HEK293 (cell line): Measurements from ENCODE around the gene CASZ1.

Experiments used
- CTCF ChIA-PET: fragments of 350-600 bp; formaldehyde crosslinking; extraction: SDS; loops from one replicate; lab custom pipeline; 2021; ENCODE audit warnings: antibody characterized with exemption; lab: Yijun Ruan, JAX
- POLR2A ChIA-PET: fragments of 300-600 bp; formaldehyde crosslinking; extraction: SDS; loops from one replicate; lab custom pipeline; 2020; ENCODE audit warnings: antibody characterized with exemption, inconsistent platforms; lab: Yijun Ruan, JAX
- H3K27ac ChIP-seq: fragments of 200-500 bp; sonication (Bioruptor generic); 2 replicates; pipeline ENCODE4 v1.5.1; 2014; ENCODE audit warnings: low read depth, low read length, control low read depth, inconsistent platforms; ENCODE audit errors: extremely low read depth
- H3K36me3 ChIP-seq, 2 experiments: fragments of 200-500 bp in 1 of 2; sonication (Bioruptor generic) in 1 of 2; 1 replicate in 1 of 2; 2 replicates in 1 of 2; pipeline ENCODE4 v1.5.1; 2014 to 2017; ENCODE audit warnings: inconsistent platforms in 2 of 2, low read length in 2 of 2; ENCODE audit not compliant: control insufficient read depth in 2 of 2, insufficient read depth in 1 of 2
- H3K4me1 ChIP-seq: fragments of 200-500 bp; sonication (Bioruptor generic); 2 replicates; pipeline ENCODE4 v1.5.1; 2014; ENCODE audit warnings: mild to moderate bottlenecking, low read length, inconsistent platforms; ENCODE audit not compliant: control insufficient read depth, insufficient read depth
- H3K4me3 ChIP-seq: 2 replicates; pipeline ENCODE4 v1.5.1; 2011; ENCODE audit warnings: low read depth, mild to moderate bottlenecking, control low read depth, low read length, moderate library complexity
- H3K9me3 ChIP-seq: fragments of 200-500 bp; sonication (Bioruptor generic); 2 replicates; pipeline ENCODE4 v1.5.1; 2014; ENCODE audit warnings: low read depth, low read length, inconsistent platforms; ENCODE audit not compliant: control insufficient read depth, insufficient read depth
- HOXD13 ChIP-seq: sonication (generic); formaldehyde crosslinking; IDR thresholded peaks from 2 replicates; pipeline ENCODE4 v1.8.0; 2022; ENCODE audit warnings: missing genetic modification reagents, borderline replicate concordance
- KLF7 ChIP-seq: fragments of 450-650 bp; formaldehyde crosslinking; IDR thresholded peaks from 2 replicates; pipeline ENCODE4 v1.5.1; 2016; ENCODE audit warnings: missing biosample characterization, missing genetic modification characterization, borderline replicate concordance
- KLF9 ChIP-seq: fragments of 450-650 bp; formaldehyde crosslinking; IDR thresholded peaks from 2 replicates; pipeline ENCODE4 v1.5.1; 2016; ENCODE audit warnings: missing biosample characterization, missing genetic modification characterization, low read depth
- PRDM4 ChIP-seq: fragments of 450-650 bp; formaldehyde crosslinking; IDR thresholded peaks from 2 replicates; pipeline ENCODE4 v1.5.1; 2017; ENCODE audit warnings: missing biosample characterization, missing genetic modification characterization
- TRIM28 ChIP-seq: IDR thresholded peaks from 2 replicates; pipeline ENCODE4 v1.6.1; 2011; ENCODE audit warnings: low read length, control low read depth, borderline replicate concordance
- ZBTB48 ChIP-seq: fragments of 450-650 bp; formaldehyde crosslinking; IDR thresholded peaks from 2 replicates; pipeline ENCODE4 v1.5.1; 2016; ENCODE audit warnings: missing biosample characterization, missing genetic modification characterization
- ZNF157 ChIP-seq: fragments of 450-650 bp; formaldehyde crosslinking; IDR thresholded peaks from 2 replicates; pipeline ENCODE4 v1.5.1; 2016; ENCODE audit warnings: missing biosample characterization, missing genetic modification characterization
- ZNF24 ChIP-seq: fragments of 450-650 bp; formaldehyde crosslinking; IDR thresholded peaks from 2 replicates; pipeline ENCODE4 v1.5.1; 2016; ENCODE audit warnings: missing biosample characterization, missing genetic modification characterization
- ZNF274 ChIP-seq, 2 experiments: fragments of 200-500 bp in 1 of 2; fragments of 450-650 bp in 1 of 2; sonication (Bioruptor generic) in 1 of 2; formaldehyde crosslinking in 1 of 2; IDR thresholded peaks; 2 replicates each; pipeline versions ENCODE4 v1.5.1 to v1.6.1; 2014 to 2016; ENCODE audit warnings: borderline replicate concordance in 1 of 2, inconsistent platforms in 1 of 2, low read length in 1 of 2, missing biosample characterization in 1 of 2, missing genetic modification characterization in 1 of 2
- ZNF350 ChIP-seq: fragments of 450-650 bp; formaldehyde crosslinking; IDR thresholded peaks from 2 replicates; pipeline ENCODE4 v1.5.0; 2017; ENCODE audit warnings: missing biosample characterization, mild to moderate bottlenecking, missing genetic modification characterization
- ZNF391 ChIP-seq: fragments of 450-650 bp; formaldehyde crosslinking; IDR thresholded peaks from 2 replicates; pipeline ENCODE4 v1.5.1; 2016; ENCODE audit warnings: low read depth, missing biosample characterization, missing genetic modification characterization, borderline replicate concordance
- ZNF394 ChIP-seq: fragments of 450-650 bp; formaldehyde crosslinking; IDR thresholded peaks from 2 replicates; pipeline ENCODE4 v1.5.1; 2016; ENCODE audit warnings: missing biosample characterization, missing genetic modification characterization, mild to moderate bottlenecking, moderate library complexity, borderline replicate concordance
- ZNF510 ChIP-seq: fragments of 450-650 bp; formaldehyde crosslinking; IDR thresholded peaks from 2 replicates; pipeline ENCODE4 v1.5.1; 2018; ENCODE audit warnings: mild to moderate bottlenecking, missing genetic modification characterization, missing biosample characterization; ENCODE audit not compliant: insufficient replicate concordance
- ZNF513 ChIP-seq: fragments of 450-650 bp; IDR thresholded peaks from 2 replicates; pipeline ENCODE4 v1.5.1; 2018; ENCODE audit warnings: missing biosample characterization, missing genetic modification characterization
- ZNF530 ChIP-seq: fragments of 450-650 bp; formaldehyde crosslinking; IDR thresholded peaks from 2 replicates; pipeline ENCODE4 v1.5.1; 2016; ENCODE audit warnings: low read depth, missing biosample characterization, missing genetic modification characterization
- ZNF555 ChIP-seq: fragments of 450-650 bp; formaldehyde crosslinking; conservative IDR thresholded peaks from 2 replicates; pipeline ENCODE4 v1.5.1; 2017; ENCODE audit warnings: missing biosample characterization, mild to moderate bottlenecking, missing genetic modification characterization, inconsistent platforms
- ZNF645 ChIP-seq: fragments of 450-650 bp; formaldehyde crosslinking; IDR thresholded peaks from 2 replicates; pipeline ENCODE4; 2016; ENCODE audit warnings: missing biosample characterization, missing genetic modification characterization
- ZNF654 ChIP-seq: fragments of 450-650 bp; formaldehyde crosslinking; IDR thresholded peaks from 2 replicates; pipeline ENCODE4 v1.5.1; 2016; ENCODE audit warnings: low read depth, missing biosample characterization, missing genetic modification characterization
- ZNF677 ChIP-seq: fragments of 450-650 bp; IDR thresholded peaks from 2 replicates; pipeline ENCODE4 v1.5.0; 2018; ENCODE audit warnings: missing biosample characterization, mild to moderate bottlenecking, missing genetic modification characterization, moderate library complexity
- ZSCAN23 ChIP-seq: fragments of 450-650 bp; formaldehyde crosslinking; IDR thresholded peaks from 2 replicates; pipeline ENCODE4 v1.5.1; 2016; ENCODE audit warnings: missing biosample characterization, missing genetic modification characterization
- TF ChIP-seq, protein P1 (sequence below): fragments of 450-650 bp; formaldehyde crosslinking; IDR thresholded peaks from 2 replicates; pipeline ENCODE4 v1.5.1; 2017; ENCODE audit warnings: missing biosample characterization, missing genetic modification characterization
- TF ChIP-seq, protein P2 (sequence below): fragments of 450-650 bp; formaldehyde crosslinking; IDR thresholded peaks from 2 replicates; pipeline ENCODE4 v1.5.1; 2016; ENCODE audit warnings: missing biosample characterization, missing genetic modification characterization, borderline replicate concordance
- TF ChIP-seq, protein P3 (sequence below): fragments of 450-650 bp; formaldehyde crosslinking; IDR thresholded peaks from 2 replicates; pipeline ENCODE4 v1.5.1; 2016; ENCODE audit warnings: missing biosample characterization, missing genetic modification characterization

The CASZ1 gene

GRCh38 chr1:10772711-10773110 is 23.7 kb downstream of the CASZ1 start:
- H3K4me3 ChIP-seq, result no peak overlapping the region
- CTCF ChIA-PET, result interaction anchor here (0.6 kb wide), 1 partner anchor 31 kb away, joined by 3 read pairs; no protein-coding TSS in a partner anchor
- H3K9me3 ChIP-seq, result no peaks in the 10 kb centered on the region
- no peak overlapping the region for H3K27ac ChIP-seq
- POLR2A ChIA-PET, result no interaction called here
- H3K36me3 ChIP-seq, result no peaks in the 10 kb centered on the region
- TF ChIP-seq ZNF645 (tag by site-specific recombination) (no peak), TRIM28 (no peak), ZNF555 (tag by site-specific recombination) (no peak), ZNF394 (tag by site-specific recombination) (no peak), KLF9 (tag by site-specific recombination) (no peak), ZNF654 (tag by site-specific recombination) (no peak), ZNF350 (no peak), ZNF530 (no peak), ZSCAN23 (tag by site-specific recombination) (no peak), PRDM4 (tag by site-specific recombination) (no peak), HOXD13 (CRISPR knock-in tag) (no peak)
- TF ChIP-seq, protein P1, sequence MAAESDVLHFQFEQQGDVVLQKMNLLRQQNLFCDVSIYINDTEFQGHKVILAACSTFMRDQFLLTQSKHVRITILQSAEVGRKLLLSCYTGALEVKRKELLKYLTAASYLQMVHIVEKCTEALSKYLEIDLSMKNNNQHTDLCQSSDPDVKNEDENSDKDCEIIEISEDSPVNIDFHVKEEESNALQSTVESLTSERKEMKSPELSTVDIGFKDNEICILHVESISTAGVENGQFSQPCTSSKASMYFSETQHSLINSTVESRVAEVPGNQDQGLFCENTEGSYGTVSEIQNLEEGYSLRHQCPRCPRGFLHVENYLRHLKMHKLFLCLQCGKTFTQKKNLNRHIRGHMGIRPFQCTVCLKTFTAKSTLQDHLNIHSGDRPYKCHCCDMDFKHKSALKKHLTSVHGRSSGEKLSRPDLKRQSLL (tag by site-specific recombination), result no peak
- no peaks in the 10 kb centered on the region for H3K4me1 ChIP-seq

DNA sequence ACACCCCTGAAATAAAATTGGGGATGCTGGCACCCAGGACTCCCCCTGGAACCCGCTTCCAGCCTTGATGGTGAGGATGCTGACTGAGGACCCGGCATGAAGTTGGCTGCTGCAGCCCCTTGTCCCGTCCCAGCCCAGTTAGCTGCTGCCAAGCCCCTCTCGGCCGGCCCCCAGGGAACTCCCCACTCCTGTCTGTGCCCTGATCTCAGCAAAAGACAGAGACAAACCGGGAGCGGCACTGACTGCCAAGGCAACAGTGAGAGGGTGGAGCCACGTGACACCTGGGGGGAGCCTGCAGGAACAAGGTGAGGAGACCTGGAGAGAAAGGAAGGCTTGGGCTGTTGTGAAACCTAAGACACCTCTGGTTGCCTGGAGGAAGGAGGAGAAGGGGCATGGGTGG is 24.7 kb downstream of the CASZ1 start:
- H3K4me1 ChIP-seq, result no peaks in the 10 kb centered on the region
- H3K4me3 ChIP-seq, result no peak overlapping the region
- H3K27ac ChIP-seq, result no peak overlapping the region
- no peaks in the 10 kb centered on the region for H3K36me3 ChIP-seq
- no peaks in the 10 kb centered on the region for H3K9me3 ChIP-seq
- ChIA-PET CTCF (interaction anchor here (0.6 kb wide), 2 partner anchors 11 to 30 kb away, joined by 3 read pairs; no protein-coding TSS in a partner anchor), POLR2A (no interaction called here)
- TF ChIP-seq, protein P2, sequence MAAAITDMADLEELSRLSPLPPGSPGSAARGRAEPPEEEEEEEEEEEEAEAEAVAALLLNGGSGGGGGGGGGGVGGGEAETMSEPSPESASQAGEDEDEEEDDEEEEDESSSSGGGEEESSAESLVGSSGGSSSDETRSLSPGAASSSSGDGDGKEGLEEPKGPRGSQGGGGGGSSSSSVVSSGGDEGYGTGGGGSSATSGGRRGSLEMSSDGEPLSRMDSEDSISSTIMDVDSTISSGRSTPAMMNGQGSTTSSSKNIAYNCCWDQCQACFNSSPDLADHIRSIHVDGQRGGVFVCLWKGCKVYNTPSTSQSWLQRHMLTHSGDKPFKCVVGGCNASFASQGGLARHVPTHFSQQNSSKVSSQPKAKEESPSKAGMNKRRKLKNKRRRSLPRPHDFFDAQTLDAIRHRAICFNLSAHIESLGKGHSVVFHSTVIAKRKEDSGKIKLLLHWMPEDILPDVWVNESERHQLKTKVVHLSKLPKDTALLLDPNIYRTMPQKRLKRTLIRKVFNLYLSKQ (tag by site-specific recombination), result no peak
- TF ChIP-seq ZNF274 (IDR thresholded peaks at IDR 0.05; ENCODE audit: low read length) (no peak), ZNF274 (tag by site-specific recombination; IDR thresholded peaks at IDR 0.05; ENCODE audit: borderline replicate concordance) (no peak), ZBTB48 (tag by site-specific recombination) (no peak), ZNF510 (tag by site-specific recombination) (no peak), ZNF645 (tag by site-specific recombination) (no peak), ZNF513 (tag by site-specific recombination) (no peak), ZNF157 (tag by site-specific recombination) (no peak), ZNF677 (tag by site-specific recombination) (no peak), KLF7 (tag by site-specific recombination) (no peak), ZNF24 (no peak), ZNF391 (tag by site-specific recombination) (no peak)
- TF ChIP-seq, protein P3, sequence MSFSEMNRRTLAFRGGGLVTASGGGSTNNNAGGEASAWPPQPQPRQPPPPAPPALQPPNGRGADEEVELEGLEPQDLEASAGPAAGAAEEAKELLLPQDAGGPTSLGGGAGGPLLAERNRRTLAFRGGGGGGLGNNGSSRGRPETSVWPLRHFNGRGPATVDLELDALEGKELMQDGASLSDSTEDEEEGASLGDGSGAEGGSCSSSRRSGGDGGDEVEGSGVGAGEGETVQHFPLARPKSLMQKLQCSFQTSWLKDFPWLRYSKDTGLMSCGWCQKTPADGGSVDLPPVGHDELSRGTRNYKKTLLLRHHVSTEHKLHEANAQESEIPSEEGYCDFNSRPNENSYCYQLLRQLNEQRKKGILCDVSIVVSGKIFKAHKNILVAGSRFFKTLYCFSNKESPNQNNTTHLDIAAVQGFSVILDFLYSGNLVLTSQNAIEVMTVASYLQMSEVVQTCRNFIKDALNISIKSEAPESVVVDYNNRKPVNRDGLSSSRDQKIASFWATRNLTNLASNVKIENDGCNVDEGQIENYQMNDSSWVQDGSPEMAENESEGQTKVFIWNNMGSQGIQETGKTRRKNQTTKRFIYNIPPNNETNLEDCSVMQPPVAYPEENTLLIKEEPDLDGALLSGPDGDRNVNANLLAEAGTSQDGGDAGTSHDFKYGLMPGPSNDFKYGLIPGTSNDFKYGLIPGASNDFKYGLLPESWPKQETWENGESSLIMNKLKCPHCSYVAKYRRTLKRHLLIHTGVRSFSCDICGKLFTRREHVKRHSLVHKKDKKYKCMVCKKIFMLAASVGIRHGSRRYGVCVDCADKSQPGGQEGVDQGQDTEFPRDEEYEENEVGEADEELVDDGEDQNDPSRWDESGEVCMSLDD (tag by site-specific recombination), result no peak
